ENCODE measurements around the gene CNKSR1.

The CNKSR1 gene

GRCh38 chr1:26159743-26160039 is 17.6 kb upstream of the CNKSR1 start:
- no peak for DNase-seq

GRCh38 chr1:26160527-26161414 is 16.5 kb upstream of the CNKSR1 start:
- DNase-seq, result no peak

- DNase-seq, result peak in 34 of 51 donors; percentile 20 to 79 (median 51)
Observed at GRCh38 chr1:26161415-26162219, 15.7 kb upstream of the CNKSR1 start.

- no peak for DNase-seq
Observed at GRCh38 chr1:26162220-26162709, 15.0 kb upstream of the CNKSR1 start.

- DNase-seq, result no peak
Observed at GRCh38 chr1:26163684-26164035, 13.6 kb upstream of the CNKSR1 start.

- DNase-seq, result peak in 25 of 51 donors; percentile 6 to 61 (median 27)
Observed at GRCh38 chr1:26164036-26164860, 13.0 kb upstream of the CNKSR1 start.

- DNase-seq, result no peak
Observed at GRCh38 chr1:26164861-26165842, 12.1 kb upstream of the CNKSR1 start.

GRCh38 chr1:26166719-26167281 is 10.5 kb upstream of the CNKSR1 start:
- DNase-seq, result no peak

GRCh38 chr1:26168410-26169197 is 8.7 kb upstream of the CNKSR1 start, which contains the start of gene C1orf232:
TSS of gene C1orf232 (minus strand) at chr1:26168963. CDS start at chr1:26168499, 464 bp downstream.
- peak in 10 of 51 donors; percentile 8 to 30 (median 16) for DNase-seq

GRCh38 chr1:26169198-26169554 is 8.1 kb upstream of the CNKSR1 start:
- DNase-seq, result no peak

GRCh38 chr1:26169669-26170471 is 7.4 kb upstream of the CNKSR1 start, which contains the start of gene ZNF593:
TSS of gene ZNF593 (plus strand) at chr1:26169908. CDS start at chr1:26169984, 76 bp downstream.
- DNase-seq, result peak; percentile 7 to 94 (median 83)

GRCh38 chr1:26170472-26170821 is 6.8 kb upstream of the CNKSR1 start:
- DNase-seq, result no peak

GRCh38 chr1:26171084-26172072 is 5.9 kb upstream of the CNKSR1 start, which contains the start of gene ZNF593OS:
TSS of gene ZNF593OS (minus strand) at chr1:26171832. CDS start at chr1:26171661, 171 bp downstream.
- no peak for DNase-seq

GRCh38 chr1:26175346-26175745 is 1.9 kb upstream of the CNKSR1 start:
- no peak for DNase-seq

GRCh38 chr1:26180010-26180506 is 2.8 kb downstream of the CNKSR1 start:
- no peak for DNase-seq

- no peak for DNase-seq
Observed at GRCh38 chr1:26181586-26182382, 4.5 kb downstream of the CNKSR1 start.
